ENCODE data around the gene MYH8. TPM values are rescaled to one million over a fixed set of nuclear protein-coding genes. Genes with fewer than 3 reads are reported as not detected.

The MYH8 gene
- total and polyA plus RNA-seq, 9 of the 15 experiments (the other 6 are each of a cell fraction or from before 2014, with no cell fraction given): 0.01 to 0.05 (median 0.03) TPM; not detected in 6

DNA sequence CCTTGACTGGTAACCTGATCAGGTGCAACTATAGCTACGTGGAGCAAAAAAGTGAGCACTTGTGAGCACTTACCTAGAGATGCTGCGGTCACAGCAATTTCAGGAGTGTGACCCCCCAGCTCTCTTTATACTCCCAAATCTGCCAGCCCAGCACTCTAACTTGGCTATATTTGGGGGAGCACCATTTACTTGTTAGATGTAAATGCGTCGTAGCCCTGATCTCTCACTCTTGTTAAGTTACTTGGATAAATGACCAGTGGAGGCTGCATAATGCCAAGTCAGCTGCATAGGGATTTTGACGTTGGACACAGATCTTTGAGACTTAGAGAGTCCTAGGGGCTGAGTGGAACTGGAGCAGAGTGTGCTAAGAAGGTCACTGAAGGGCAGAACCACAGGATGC, 48.8 kb downstream of the MYH8 start, which contains the start of gene MYH13:
MYH13 (minus strand) TSS at position 101 of the 400 bp plus-strand sequence. CDS start 8,476 bp downstream, outside the sequence.
- intact Hi-C loops (cut with micrococcal nuclease) (no loop called here), in situ Hi-C loops (cut with MboI) (no loop called here)
- H4K20me1 ChIP-seq (replicated peaks; ENCODE audit: control insufficient read depth, insufficient read depth, low read length): no peaks in the 10 kb centered on the region
- H2AFZ ChIP-seq (ENCODE audit: low read depth, low read length): no peak within 1 kb of the TSS
- no peak for ATAC-seq
- no peak within 1 kb of the TSS for H3K9ac ChIP-seq (ENCODE audit: insufficient read depth in 1 of 2, low read depth in 2 of 2, low read length in 2 of 2)
- ChIA-PET POLR2A (no interaction called here), CTCF (ENCODE audit: low intra/inter-chr PET ratio) (no interaction called here)
- DNase-seq (ENCODE audit: extremely low read depth in 1 of 4, low spot score in 3 of 4): no peak
- no peaks in the 10 kb centered on the region for H3K79me2 ChIP-seq (ENCODE audit: control insufficient read depth, insufficient read depth, low read length)
- no peaks in the 10 kb centered on the region for H3K27me3 ChIP-seq (ENCODE audit: control insufficient read depth in 2 of 2, insufficient read depth in 2 of 2, low read length in 2 of 2)
- H3K36me3 ChIP-seq (ENCODE audit: control insufficient read depth, insufficient read depth, low read length): no peaks in the 10 kb centered on the region
- H3K4me1 ChIP-seq (replicated peaks in 1 of 2; ENCODE audit: control insufficient read depth in 2 of 2, insufficient read depth in 2 of 2, low read length in 2 of 2): no peaks in the 10 kb centered on the region
- FAIRE-seq: no peak
- no peak within 1 kb of the TSS for H3K27ac ChIP-seq (ENCODE audit: extremely low read depth, low read depth, low read length)
- H3K9me1 ChIP-seq (ENCODE audit: control insufficient read depth, insufficient read depth, low read length): no peaks in the 10 kb centered on the region
- H3K4me2 ChIP-seq (ENCODE audit: insufficient read depth, low read length): no peak within 1 kb of the TSS
- no TSS peak for BruUV-seq (replicated peaks)
- H3K4me3 ChIP-seq: no peak within 1 kb of the TSS
- no peak for TF ChIP-seq MBD2 (IDR thresholded peaks at IDR 0.05; ENCODE audit: borderline replicate concordance, low read depth)
- TF ChIP-seq ZNF830 (CRISPR knock-in tag; IDR thresholded peaks at IDR 0.05): no peak
- no peak for TF ChIP-seq CBX8 (IDR thresholded peaks at IDR 0.05; ENCODE audit: borderline replicate concordance, extremely low read depth, low read depth, low read length, poor library complexity, severe bottlenecking)
- TF ChIP-seq SIN3A (IDR thresholded peaks at IDR 0.05; ENCODE audit: borderline replicate concordance in 2 of 2, control insufficient read depth in 1 of 2, low read depth in 2 of 2, low read length in 2 of 2): no peak
- no peak for TF ChIP-seq NFRKB (IDR thresholded peaks at IDR 0.05; ENCODE audit: low read depth)
- no peak for TF ChIP-seq ZNF212 (CRISPR knock-in tag; IDR thresholded peaks at IDR 0.05)
- no peak for TF ChIP-seq HNRNPK (IDR thresholded peaks at IDR 0.05; ENCODE audit: low read depth, low read length, poor library complexity, severe bottlenecking)
- TF ChIP-seq SRSF9 (IDR thresholded peaks at IDR 0.05; ENCODE audit: borderline replicate concordance, low read depth, low read length): no peak
- TF ChIP-seq TAF7 (tag; IDR thresholded peaks at IDR 0.05): no peak
- no peak for TF ChIP-seq RBM39 (optimal IDR thresholded peaks at IDR 0.05; ENCODE audit: low read depth, low read length)
- TF ChIP-seq ZFP36 (IDR thresholded peaks at IDR 0.05; ENCODE audit: low read depth, low read length, partially characterized antibody): no peak
- H3K9me3 ChIP-seq (replicated peaks; ENCODE audit: control insufficient read depth, insufficient read depth, low read depth, low read length): no peaks in the 10 kb centered on the region
- WGBS (ENCODE audit: insufficient coverage, low coverage, missing lambda C conversion rate): 1% methylated on average over 5 of the region's 5 CpGs

Measured in K562 (cell line).